Measurements from ENCODE around the gene RNF14.

DNA sequence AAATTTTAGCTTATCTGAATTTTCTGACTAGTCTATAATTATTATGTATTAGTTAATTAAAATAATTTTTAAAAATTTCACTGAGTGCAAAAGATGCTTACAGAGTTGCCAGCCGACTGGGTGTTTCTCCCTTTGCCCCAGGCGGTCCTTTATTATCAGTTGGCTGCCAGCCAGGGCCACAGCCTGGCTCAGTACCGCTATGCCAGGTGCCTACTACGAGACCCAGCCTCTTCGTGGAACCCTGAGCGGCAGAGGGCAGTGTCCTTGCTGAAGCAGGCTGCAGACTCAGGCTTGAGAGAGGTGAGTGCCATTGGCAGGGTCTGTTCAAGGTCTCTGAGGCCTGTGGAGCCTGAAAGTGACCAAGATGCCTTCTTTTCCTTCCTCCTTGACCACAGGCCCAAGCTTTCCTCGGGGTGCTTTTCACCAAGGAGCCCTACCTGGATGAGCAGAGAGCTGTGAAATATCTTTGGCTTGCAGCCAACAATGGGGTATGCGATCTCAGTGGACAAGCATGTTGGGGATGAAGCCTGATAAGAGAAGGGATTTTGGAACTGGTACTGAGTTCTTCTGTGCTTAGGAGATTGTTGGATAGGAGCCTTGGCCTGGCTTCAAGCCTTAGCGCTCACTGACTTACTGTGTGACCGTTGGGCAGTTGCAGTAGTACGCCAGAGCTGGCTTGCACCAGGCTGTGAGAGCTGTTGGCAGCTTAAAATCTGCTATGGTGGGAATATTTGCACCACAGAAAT lies 34.6 kb upstream of the RNF14 start:
- no peak for TF ChIP-seq POLR2A (IDR thresholded peaks at IDR 0.05)
- TF ChIP-seq CTCF (IDR thresholded peaks at IDR 0.05), result no peak
